HAP-1 (cell line): ENCODE data around the gene PCDHGB6.
A peak's percentile ranks its signal among the peaks of the same experiment; 100 is the strongest.
"Not testable (repeated sequence)": the region's sequence is repeated elsewhere in the genome, so short reads cannot be mapped to it uniquely, and the experiment has no call there.

ENCODE experiments used
- DNase-seq, 2 experiments: peaks; one replicate each; pipeline ENCODE4 v3.0.0-alpha.2; 2016 to 2020; ENCODE audit warnings: low spot score in 2 of 2
- H3K27me3 ChIP-seq: fragments of 250-450 bp; sonication (Bioruptor Pico); 2 replicates; pipeline ENCODE4 v1.5.1; 2020; ENCODE audit warnings: low read depth, mild to moderate bottlenecking, moderate library complexity
- H3K36me3 ChIP-seq: fragments of 250-450 bp; sonication (Bioruptor Pico); replicated peaks from 2 replicates; pipeline ENCODE4 v1.5.1; 2020; ENCODE audit warnings: mild to moderate bottlenecking
- H3K4me1 ChIP-seq: fragments of 250-450 bp; sonication (Bioruptor Pico); 2 replicates; pipeline ENCODE4 v1.5.1; 2020; ENCODE audit warnings: mild to moderate bottlenecking
- H3K4me3 ChIP-seq: fragments of 250-450 bp; sonication (Bioruptor Pico); 2 replicates; pipeline ENCODE4 v1.5.1; 2020; ENCODE audit warnings: mild to moderate bottlenecking, moderate library complexity
- H3K9me3 ChIP-seq: fragments of 250-450 bp; sonication (Bioruptor Pico); 2 replicates; pipeline ENCODE4 v1.5.1; 2020; ENCODE audit warnings: mild to moderate bottlenecking, moderate library complexity
- in situ Hi-C: fragments of 300-500 bp; cut with MboI; formaldehyde crosslinking; loops from 3 replicates; pipeline ENCODE4 v1.14.3; 2020; ENCODE audit warnings: low sequenced_read_pairs, inconsistent platforms, mixed read lengths

Gene PCDHGB6

GRCh38 chr5:141419074-141419880 lies 11.5 kb downstream of the PCDHGB6 start:
- H3K36me3 ChIP-seq = no peaks in the 10 kb centered on the region
- H3K27me3 ChIP-seq = no peaks in the 10 kb centered on the region
- no peak overlapping the region for H3K4me3 ChIP-seq
- no peaks in the 10 kb centered on the region for H3K4me1 ChIP-seq
- in situ Hi-C loops = loop anchor here (10.0 kb wide), 1 partner anchor 106 kb away; no protein-coding TSS in a partner anchor
- peaks cover 3% of the 10 kb centered on the region for H3K9me3 ChIP-seq
- DNase-seq = no peak

DNA sequence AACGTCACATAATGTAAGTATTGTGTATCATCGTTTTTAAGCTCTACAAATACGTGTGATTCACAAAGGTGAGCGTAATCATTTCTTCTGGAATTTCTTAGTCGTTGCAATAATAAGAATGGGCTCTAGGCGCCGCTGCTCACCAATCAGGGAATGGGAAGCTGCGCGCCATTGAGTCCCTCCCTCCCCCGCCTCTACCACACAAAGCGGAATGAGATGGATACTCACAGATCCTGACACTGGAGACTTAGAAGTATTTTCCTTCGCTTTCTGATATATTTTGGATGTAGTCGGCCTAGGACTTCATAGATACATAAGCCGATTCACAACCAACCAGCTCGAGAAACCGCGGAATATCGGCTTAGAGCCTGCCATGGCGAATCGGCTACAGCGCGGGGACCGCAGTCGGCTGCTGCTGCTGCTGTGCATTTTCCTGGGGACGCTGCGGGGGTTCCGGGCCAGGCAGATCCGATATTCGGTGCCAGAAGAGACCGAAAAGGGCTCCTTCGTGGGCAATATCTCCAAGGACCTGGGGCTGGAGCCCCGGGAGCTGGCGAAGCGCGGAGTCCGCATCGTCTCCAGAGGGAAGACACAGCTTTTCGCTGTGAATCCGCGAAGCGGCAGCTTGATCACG lies 13.2 kb downstream of the PCDHGB6 start, which contains the start of gene PCDHGA11:
Gene PCDHGA11 (plus strand): TSS at position 197 of the 634 bp plus-strand sequence. CDS start 177 bp downstream, at position 374.
- Histone ChIP-seq H3K4me3 (no peak within 1 kb of the TSS), H3K36me3 (no peaks in the 10 kb centered on the region), H3K4me1 (no peaks in the 10 kb centered on the region), H3K27me3 (no peaks in the 10 kb centered on the region), H3K9me3 (peaks cover 2% of the 10 kb centered on the region)
- DNase-seq = peak; percentile 9 to 63
- in situ Hi-C loops = no loop called here

DNA sequence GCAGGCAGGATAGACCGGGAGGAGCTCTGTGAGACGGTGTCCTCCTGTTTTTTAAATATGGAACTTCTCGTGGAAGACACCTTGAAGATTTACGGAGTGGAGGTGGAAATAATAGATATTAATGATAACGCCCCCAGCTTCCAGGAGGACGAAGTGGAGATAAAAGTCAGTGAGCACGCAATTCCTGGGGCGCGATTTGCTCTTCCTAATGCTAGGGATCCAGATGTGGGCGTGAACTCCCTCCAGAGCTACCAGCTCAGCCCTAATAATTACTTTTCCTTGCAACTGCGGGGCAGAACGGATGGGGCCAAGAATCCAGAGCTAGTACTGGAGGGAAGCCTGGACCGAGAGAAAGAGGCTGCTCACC lies 13.7 kb downstream of the PCDHGB6 start:
- Histone ChIP-seq H3K36me3 (no peaks in the 10 kb centered on the region), H3K4me1 (no peaks in the 10 kb centered on the region), H3K4me3 (no peak overlapping the region), H3K27me3 (no peaks in the 10 kb centered on the region), H3K9me3 (no peaks in the 10 kb centered on the region; the same call in 1 of the 2 replicates)
- in situ Hi-C loops = no loop called here
- DNase-seq = no peak

DNA sequence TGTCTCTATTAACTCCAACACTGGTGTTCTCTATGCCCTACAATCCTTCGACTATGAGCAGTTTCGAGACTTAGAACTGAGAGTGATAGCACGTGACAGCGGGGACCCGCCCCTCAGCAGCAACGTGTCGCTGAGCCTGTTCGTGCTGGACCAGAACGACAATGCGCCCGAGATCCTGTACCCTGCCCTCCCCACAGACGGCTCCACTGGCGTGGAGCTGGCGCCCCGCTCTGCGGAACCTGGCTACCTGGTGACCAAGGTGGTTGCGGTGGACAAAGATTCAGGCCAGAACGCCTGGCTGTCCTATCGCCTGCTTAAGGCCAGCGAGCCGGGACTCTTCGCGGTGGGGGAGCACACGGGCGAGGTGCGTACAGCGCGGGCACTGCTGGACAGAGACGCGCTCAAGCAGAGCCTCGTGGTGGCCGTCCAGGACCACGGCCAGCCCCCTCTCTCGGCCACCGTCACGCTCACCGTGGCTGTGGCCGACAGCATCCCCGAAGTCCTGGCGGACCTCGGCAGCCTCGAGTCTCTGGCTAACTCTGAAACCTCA lies 15.0 kb downstream of the PCDHGB6 start:
- no peak for DNase-seq
- H3K36me3 ChIP-seq = no peaks in the 10 kb centered on the region
- no peaks in the 10 kb centered on the region; the same call in 1 of the 2 replicates for H3K9me3 ChIP-seq
- no peak overlapping the region for H3K4me3 ChIP-seq
- no peaks in the 10 kb centered on the region for H3K4me1 ChIP-seq
- in situ Hi-C loops = no loop called here
- no peaks in the 10 kb centered on the region for H3K27me3 ChIP-seq

DNA sequence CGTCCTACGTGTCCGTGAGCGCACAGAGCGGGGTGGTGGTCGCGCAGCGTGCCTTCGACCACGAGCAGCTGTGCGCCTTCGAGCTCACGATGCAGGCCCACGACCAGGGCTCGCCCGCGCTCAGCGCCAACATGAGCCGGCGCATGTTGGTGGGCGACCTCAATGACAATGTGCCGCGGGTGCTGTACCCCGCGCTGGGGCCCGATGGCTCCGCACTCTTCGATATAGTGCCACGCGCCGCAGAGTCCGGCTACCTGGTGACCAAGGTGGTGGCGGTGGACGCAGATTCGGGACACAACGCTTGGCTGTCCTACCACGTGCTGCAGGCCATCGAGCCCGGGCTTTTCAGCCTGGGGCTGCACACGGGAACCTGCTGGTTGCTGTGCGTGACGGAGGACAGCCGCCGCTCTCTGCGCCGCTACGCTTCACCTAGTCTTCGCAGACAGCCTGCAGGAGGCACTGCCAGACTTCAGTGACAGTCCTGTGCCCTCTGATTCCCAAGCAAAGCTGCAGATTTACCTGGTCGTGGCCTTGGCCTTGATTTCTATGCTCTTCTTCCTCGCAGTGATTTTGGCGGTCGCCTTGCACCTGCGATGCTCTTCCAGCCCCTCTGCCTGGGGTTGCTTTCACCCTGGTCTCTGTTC lies 20.1 kb downstream of the PCDHGB6 start:
- H3K4me3 ChIP-seq = no peak overlapping the region
- H3K9me3 ChIP-seq = no peaks in the 10 kb centered on the region
- in situ Hi-C loops = no loop called here
- no peaks in the 10 kb centered on the region for H3K4me1 ChIP-seq
- H3K36me3 ChIP-seq = no peaks in the 10 kb centered on the region
- H3K27me3 ChIP-seq = no peaks in the 10 kb centered on the region
- DNase-seq = no peak

GRCh38 chr5:141430332-141431113 lies 22.7 kb downstream of the PCDHGB6 start, which contains the start of gene PCDHGA12:
TSS of gene PCDHGA12 (plus strand) at chr5:141430507. CDS start at chr5:141430760, 253 bp downstream.
- Histone ChIP-seq H3K4me1 (no peaks in the 10 kb centered on the region), H3K9me3 (no peaks in the 10 kb centered on the region), H3K27me3 (no peaks in the 10 kb centered on the region), H3K36me3 (no peaks in the 10 kb centered on the region), H3K4me3 (no peak within 1 kb of the TSS)
- no peak for DNase-seq
- in situ Hi-C loops = no loop called here

DNA sequence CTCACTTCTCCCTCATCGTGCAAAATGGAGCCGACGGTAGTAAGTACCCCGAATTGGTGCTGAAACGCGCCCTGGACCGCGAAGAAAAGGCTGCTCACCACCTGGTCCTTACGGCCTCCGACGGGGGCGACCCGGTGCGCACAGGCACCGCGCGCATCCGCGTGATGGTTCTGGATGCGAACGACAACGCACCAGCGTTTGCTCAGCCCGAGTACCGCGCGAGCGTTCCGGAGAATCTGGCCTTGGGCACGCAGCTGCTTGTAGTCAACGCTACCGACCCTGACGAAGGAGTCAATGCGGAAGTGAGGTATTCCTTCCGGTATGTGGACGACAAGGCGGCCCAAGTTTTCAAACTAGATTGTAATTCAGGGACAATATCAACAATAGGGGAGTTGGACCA lies 23.5 kb downstream of the PCDHGB6 start:
- Histone ChIP-seq H3K4me3 (no peak overlapping the region), H3K9me3 (no peaks in the 10 kb centered on the region), H3K4me1 (no peaks in the 10 kb centered on the region), H3K27me3 (no peaks in the 10 kb centered on the region), H3K36me3 (no peaks in the 10 kb centered on the region)
- in situ Hi-C loops = no loop called here
- DNase-seq = no peak

DNA sequence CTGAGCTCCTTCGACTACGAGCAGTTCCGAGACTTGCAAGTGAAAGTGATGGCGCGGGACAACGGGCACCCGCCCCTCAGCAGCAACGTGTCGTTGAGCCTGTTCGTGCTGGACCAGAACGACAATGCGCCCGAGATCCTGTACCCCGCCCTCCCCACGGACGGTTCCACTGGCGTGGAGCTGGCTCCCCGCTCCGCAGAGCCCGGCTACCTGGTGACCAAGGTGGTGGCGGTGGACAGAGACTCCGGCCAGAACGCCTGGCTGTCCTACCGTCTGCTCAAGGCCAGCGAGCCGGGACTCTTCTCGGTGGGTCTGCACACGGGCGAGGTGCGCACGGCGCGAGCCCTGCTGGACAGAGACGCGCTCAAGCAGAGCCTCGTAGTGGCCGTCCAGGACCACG lies 24.5 kb downstream of the PCDHGB6 start:
- DNase-seq, in situ Hi-C loops, H3K36me3 ChIP-seq, H3K27me3 ChIP-seq, H3K4me3 ChIP-seq, H3K9me3 ChIP-seq, H3K4me1 ChIP-seq: not testable (repeated sequence)

- H3K36me3 ChIP-seq, in situ Hi-C loops, H3K4me3 ChIP-seq, H3K4me1 ChIP-seq, DNase-seq, H3K27me3 ChIP-seq, H3K9me3 ChIP-seq: not testable (repeated sequence)
Observed at GRCh38 chr5:141432726-141433125, 24.9 kb downstream of the PCDHGB6 start.

DNA sequence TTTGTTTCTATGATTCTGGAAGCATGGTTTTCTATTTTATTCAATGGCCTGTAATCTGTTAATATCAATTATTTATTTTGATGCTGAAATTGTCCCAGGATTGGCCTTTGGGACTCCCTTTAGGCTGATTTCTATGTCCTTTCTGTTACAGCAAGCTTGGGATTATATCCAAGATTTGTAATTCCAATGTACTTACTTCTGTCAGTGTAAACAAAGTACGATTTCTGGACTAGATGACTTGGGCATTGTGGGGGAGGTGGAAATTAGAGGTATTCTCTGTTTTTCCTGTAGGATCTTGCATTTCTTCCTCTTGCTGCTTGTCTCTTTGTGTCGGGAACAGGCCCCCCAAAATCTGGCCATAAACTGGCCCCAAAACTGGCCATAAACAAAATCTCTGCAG lies 26.2 kb downstream of the PCDHGB6 start:
- in situ Hi-C loops = no loop called here
- Histone ChIP-seq H3K27me3 (no peaks in the 10 kb centered on the region), H3K4me1 (no peaks in the 10 kb centered on the region), H3K4me3 (no peak overlapping the region), H3K36me3 (no peaks in the 10 kb centered on the region), H3K9me3 (no peaks in the 10 kb centered on the region)
- no peak for DNase-seq

DNA sequence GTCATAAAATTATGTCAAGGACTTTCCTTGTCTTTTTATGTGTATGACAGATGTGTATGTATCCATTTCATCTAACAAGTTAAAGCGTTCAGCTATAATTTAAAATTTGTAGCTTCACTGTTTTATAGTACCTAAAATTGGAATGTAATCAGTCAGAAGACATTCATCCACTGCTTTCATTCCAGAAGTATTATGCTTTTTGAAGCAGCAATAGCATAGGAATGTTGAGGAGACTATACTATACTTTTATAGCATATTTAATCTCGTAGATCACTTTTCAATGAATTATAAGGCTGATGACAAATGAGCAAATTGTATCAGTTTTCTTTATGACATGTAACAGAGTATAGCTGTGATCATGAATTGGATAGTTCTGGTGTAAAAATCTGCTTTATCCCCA lies 29.4 kb downstream of the PCDHGB6 start:
- no peak for DNase-seq
- Histone ChIP-seq H3K9me3 (no peaks in the 10 kb centered on the region), H3K4me1 (no peaks in the 10 kb centered on the region), H3K36me3 (no peaks in the 10 kb centered on the region), H3K27me3 (no peaks in the 10 kb centered on the region), H3K4me3 (no peak overlapping the region)
- in situ Hi-C loops = no loop called here

DNA sequence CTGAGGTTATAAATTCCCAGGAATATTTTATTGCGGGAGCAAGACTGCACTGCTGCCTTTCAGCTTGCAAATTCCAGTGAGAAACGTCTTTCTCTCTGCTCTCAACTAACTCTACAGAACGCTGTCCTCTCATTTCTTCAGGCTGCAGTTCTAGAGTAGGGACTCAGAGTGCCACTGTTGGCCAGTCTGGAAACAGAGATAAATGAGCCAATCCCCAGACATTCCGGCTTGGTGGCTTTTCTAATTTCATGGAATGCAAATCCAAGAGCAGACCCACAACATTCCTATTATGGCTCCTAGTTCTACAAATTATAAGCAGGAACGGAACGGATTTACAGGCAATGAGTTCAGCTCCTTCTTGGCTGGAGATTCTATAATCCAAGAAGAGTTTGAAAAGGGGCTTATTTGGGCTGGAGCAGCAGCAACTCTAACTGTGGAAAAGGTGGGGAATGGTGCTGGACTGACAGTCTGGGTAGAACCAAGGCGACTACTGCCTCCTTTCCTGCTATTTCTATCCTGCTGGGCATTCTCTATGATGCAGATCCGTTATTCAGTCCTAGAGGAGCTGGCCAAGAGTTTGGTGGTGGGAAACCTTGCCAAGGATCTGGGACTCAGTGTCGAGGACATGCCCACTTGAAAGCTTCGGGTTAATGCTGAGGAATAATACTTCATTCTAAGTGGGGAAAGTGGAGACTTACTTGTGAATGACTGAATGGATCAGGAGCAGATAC lies 31.8 kb downstream of the PCDHGB6 start:
- no peaks in the 10 kb centered on the region for H3K36me3 ChIP-seq
- H3K27me3 ChIP-seq = no peaks in the 10 kb centered on the region
- in situ Hi-C loops = no loop called here
- no peak overlapping the region for H3K4me3 ChIP-seq
- H3K4me1 ChIP-seq = no peaks in the 10 kb centered on the region
- DNase-seq = no peak
- H3K9me3 ChIP-seq = no peaks in the 10 kb centered on the region

GRCh38 chr5:141440341-141440740 lies 32.5 kb downstream of the PCDHGB6 start:
- no peaks in the 10 kb centered on the region for H3K27me3 ChIP-seq
- DNase-seq = no peak
- no peaks in the 10 kb centered on the region for H3K9me3 ChIP-seq
- no peak overlapping the region for H3K4me3 ChIP-seq
- in situ Hi-C loops = no loop called here
- no peaks in the 10 kb centered on the region for H3K36me3 ChIP-seq
- H3K4me1 ChIP-seq = no peaks in the 10 kb centered on the region; the same call in 1 of the 2 replicates
